Measurements from ENCODE around the gene ARHGAP26.

The ARHGAP26 gene

GRCh38 chr5:143233031-143233430 lies 462.9 kb downstream of the ARHGAP26 start:
- 0 out of 2 replicates have a peak, but pooled peaks cover 7% of the 10 kb centered on the region for H3F3A ChIP-seq (ENCODE audit: insufficient read depth, low read length)
- TF ChIP-seq CTCF (IDR thresholded peaks at IDR 0.05; ENCODE audit: low read length) (no peak), EZH2 (IDR thresholded peaks at IDR 0.05; ENCODE audit: borderline replicate concordance, low read length) (no peak)
- no peaks in the 10 kb centered on the region for H3K9me2 ChIP-seq (ENCODE audit: low read depth, low read length)
- no peaks in the 10 kb centered on the region for H3K36me3 ChIP-seq (ENCODE audit: insufficient read depth, low read length)
- H2AFZ ChIP-seq (ENCODE audit: low read length) = no peak overlapping the region
- peaks cover 48% of the 10 kb centered on the region for H3K4me1 ChIP-seq (ENCODE audit: insufficient read depth, low read length, severe bottlenecking)
- no peaks in the 10 kb centered on the region for H3K9me3 ChIP-seq (ENCODE audit: low read length)
- H3K27me3 ChIP-seq (ENCODE audit: insufficient read depth, low read length) = no peaks in the 10 kb centered on the region
- H3K4me2 ChIP-seq (ENCODE audit: low read length) = no peak overlapping the region
- H3K4me3 ChIP-seq (ENCODE audit: low read depth, low read length, poor library complexity, severe bottlenecking) = no peak overlapping the region
- no peaks in the 10 kb centered on the region for H4K20me1 ChIP-seq (ENCODE audit: insufficient read depth, low read length)
- H3K9ac ChIP-seq (ENCODE audit: low read length) = no peak overlapping the region
- H3K79me2 ChIP-seq (ENCODE audit: insufficient read depth, low read length) = no peaks in the 10 kb centered on the region
- H3K27ac ChIP-seq (ENCODE audit: low read depth, low read length, poor library complexity, severe bottlenecking) = no peak overlapping the region

GRCh38 chr5:143234162-143234842 lies 464.1 kb downstream of the ARHGAP26 start:
- Histone ChIP-seq H3K36me3 (ENCODE audit: insufficient read depth, low read length) (no peaks in the 10 kb centered on the region), H3K27ac (ENCODE audit: low read depth, low read length, poor library complexity, severe bottlenecking) (no peak overlapping the region), H2AFZ (ENCODE audit: low read length) (no peak overlapping the region), H3K79me2 (ENCODE audit: insufficient read depth, low read length) (no peaks in the 10 kb centered on the region), H4K20me1 (ENCODE audit: insufficient read depth, low read length) (no peaks in the 10 kb centered on the region), H3K9me3 (ENCODE audit: low read length) (no peaks in the 10 kb centered on the region), H3K4me1 (ENCODE audit: insufficient read depth, low read length, severe bottlenecking) (peaks cover 36% of the 10 kb centered on the region), H3K4me2 (ENCODE audit: low read length) (no peak overlapping the region), H3F3A (ENCODE audit: insufficient read depth, low read length) (0 out of 2 replicates have a peak, but pooled peaks cover 5% of the 10 kb centered on the region), H3K9ac (ENCODE audit: low read length) (no peak overlapping the region), H3K27me3 (ENCODE audit: insufficient read depth, low read length) (no peaks in the 10 kb centered on the region), H3K9me2 (ENCODE audit: low read depth, low read length) (no peaks in the 10 kb centered on the region), H3K4me3 (ENCODE audit: low read depth, low read length, poor library complexity, severe bottlenecking) (no peak overlapping the region)
- TF ChIP-seq EZH2 (IDR thresholded peaks at IDR 0.05; ENCODE audit: borderline replicate concordance, low read length) (no peak), CTCF (IDR thresholded peaks at IDR 0.05; ENCODE audit: low read length) (no peak)

- Histone ChIP-seq H2AFZ (ENCODE audit: low read length) (no peak overlapping the region), H3K4me2 (ENCODE audit: low read length) (no peak overlapping the region), H3K9ac (ENCODE audit: low read length) (no peak overlapping the region), H3K27me3 (ENCODE audit: insufficient read depth, low read length) (no peaks in the 10 kb centered on the region), H3K4me1 (ENCODE audit: insufficient read depth, low read length, severe bottlenecking) (peaks cover 30% of the 10 kb centered on the region), H3K4me3 (ENCODE audit: low read depth, low read length, poor library complexity, severe bottlenecking) (no peak overlapping the region), H4K20me1 (ENCODE audit: insufficient read depth, low read length) (no peaks in the 10 kb centered on the region), H3K36me3 (ENCODE audit: insufficient read depth, low read length) (no peaks in the 10 kb centered on the region), H3K79me2 (ENCODE audit: insufficient read depth, low read length) (no peaks in the 10 kb centered on the region), H3K9me2 (ENCODE audit: low read depth, low read length) (no peaks in the 10 kb centered on the region), H3F3A (ENCODE audit: insufficient read depth, low read length) (no peaks in the 10 kb centered on the region), H3K27ac (ENCODE audit: low read depth, low read length, poor library complexity, severe bottlenecking) (no peak overlapping the region), H3K9me3 (ENCODE audit: low read length) (no peaks in the 10 kb centered on the region)
- TF ChIP-seq CTCF (IDR thresholded peaks at IDR 0.05; ENCODE audit: low read length) = no peak
- TF ChIP-seq EZH2 (IDR thresholded peaks at IDR 0.05; ENCODE audit: borderline replicate concordance, low read length) = no peak
These were observed 465.2 kb downstream of the ARHGAP26 start for GRCh38 chr5:143235423-143235822.
